ENCODE measurements around the gene AIFM3. TPM values are rescaled to one million over a fixed set of nuclear protein-coding genes. Genes with fewer than 3 reads are reported as not detected.

The AIFM3 gene
- total RNA-seq, 1 donor from 2014 or later = not detected

- intact Hi-C loops (cut with micrococcal nuclease) = loop anchor here (10.0 kb wide), 1 partner anchor 654 kb away; no protein-coding TSS in a partner anchor
These were observed 33.3 kb downstream of the AIFM3 start for GRCh38 chr22:21000207-21000986.

DNA sequence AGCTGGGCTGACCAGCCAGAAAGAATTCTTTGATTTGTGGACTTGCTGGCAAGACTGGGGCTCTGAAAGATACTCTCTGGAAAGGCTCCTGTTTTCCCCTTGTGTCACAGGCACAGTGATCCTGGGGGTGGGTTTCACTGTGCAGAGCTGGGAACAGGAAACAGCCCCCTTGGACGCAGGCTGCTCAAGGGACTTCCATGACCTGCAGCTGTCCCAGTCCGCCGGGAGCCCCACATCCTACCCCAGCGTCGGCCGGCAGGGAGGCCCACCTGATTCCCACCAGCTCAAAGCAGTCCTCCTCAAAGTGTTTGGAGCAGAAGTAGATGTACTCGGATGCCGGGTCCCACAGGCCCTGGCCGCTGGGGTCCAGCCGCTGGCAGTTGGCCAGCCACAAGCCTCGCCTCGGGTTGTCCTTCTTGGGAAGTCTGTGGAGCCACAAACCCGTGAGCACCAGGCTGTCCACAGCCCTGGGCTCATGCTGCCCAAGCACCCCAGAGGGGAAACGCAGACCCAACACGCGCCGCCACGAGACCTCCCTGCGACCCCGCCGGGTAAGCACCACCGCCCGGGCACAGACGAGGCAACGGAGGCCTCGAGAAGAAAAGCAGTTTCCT, 34.0 kb downstream of the AIFM3 start:
- intact Hi-C loops (cut with micrococcal nuclease) = loop anchor here (10.0 kb wide), 1 partner anchor 654 kb away; no protein-coding TSS in a partner anchor

- intact Hi-C loops (cut with micrococcal nuclease) = loop anchor here (1.0 to 10.0 kb wide), 7 partner anchors 13 to 653 kb away; partner anchors contain the start of genes CRKL, LRRC74B, LZTR1 and PI4KA
These were observed 34.7 kb downstream of the AIFM3 start, which contains the start of gene THAP7 for GRCh38 chr22:21001601-21002325. Gene THAP7, minus strand, starts transcription at chr22:21002118. Its CDS starts 207 bp downstream, at chr22:21001911.

- intact Hi-C loops (cut with micrococcal nuclease) = loop anchor here (2.0 to 10.0 kb wide), 2 partner anchors 17 to 651 kb away; no protein-coding TSS in a partner anchor
These were observed 36.7 kb downstream of the AIFM3 start for GRCh38 chr22:21003782-21004181.

- intact Hi-C loops (cut with micrococcal nuclease) = loop anchor here (10.0 kb wide), 1 partner anchor 646 kb away; no protein-coding TSS in a partner anchor
These were observed 42.2 kb downstream of the AIFM3 start for GRCh38 chr22:21009208-21009607.

DNA sequence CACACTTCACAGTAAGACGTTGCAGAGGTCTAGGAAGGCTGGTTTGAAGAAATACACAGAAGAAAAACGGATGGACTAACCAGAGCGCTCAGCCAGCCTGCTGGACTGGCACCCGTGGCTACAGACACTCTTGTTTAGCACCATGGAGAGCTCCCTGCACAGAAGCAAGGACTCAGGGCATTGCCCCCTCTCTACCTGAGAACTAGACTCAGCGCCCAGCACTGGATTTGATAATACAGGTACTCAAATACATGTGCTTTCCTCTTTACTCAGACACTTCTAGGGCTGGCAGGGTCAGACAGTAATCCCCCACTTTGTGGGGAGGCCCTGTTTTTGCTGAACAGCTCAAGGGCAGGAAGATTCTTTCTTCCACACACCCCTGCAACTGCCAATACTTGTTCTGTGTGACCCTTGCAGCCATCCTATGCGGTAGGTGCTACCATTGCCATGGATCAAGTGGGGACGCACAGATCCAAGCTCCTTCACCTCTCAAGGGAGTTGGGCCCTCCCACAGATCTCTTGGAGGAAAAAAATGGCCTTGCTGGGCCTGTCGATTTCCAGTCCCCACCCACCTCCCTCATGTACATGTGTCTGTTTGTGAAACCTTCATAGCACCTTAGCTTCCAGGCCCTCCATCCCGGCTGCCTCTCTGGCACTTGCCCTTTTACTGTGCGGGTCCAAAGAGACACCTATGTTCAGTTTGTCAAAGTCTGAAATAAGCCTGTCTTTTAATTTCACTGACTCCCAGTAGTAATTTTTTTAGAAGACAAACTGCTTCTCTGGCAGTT, 42.8 kb downstream of the AIFM3 start:
- intact Hi-C loops (cut with micrococcal nuclease) = loop anchor here (10.0 kb wide), 2 partner anchors 45 to 645 kb away; partner anchors contain the start of gene AIFM3

GRCh38 chr22:21010426-21011113, 43.5 kb downstream of the AIFM3 start:
- intact Hi-C loops (cut with micrococcal nuclease) = loop anchor here (10.0 kb wide), 1 partner anchor 46 kb away; the partner anchor contains the start of gene AIFM3

GRCh38 chr22:21012446-21013407, 45.7 kb downstream of the AIFM3 start:
- intact Hi-C loops (cut with micrococcal nuclease) = loop anchor here (10.0 kb wide), 1 partner anchor 48 kb away; the partner anchor contains the start of gene AIFM3

DNA sequence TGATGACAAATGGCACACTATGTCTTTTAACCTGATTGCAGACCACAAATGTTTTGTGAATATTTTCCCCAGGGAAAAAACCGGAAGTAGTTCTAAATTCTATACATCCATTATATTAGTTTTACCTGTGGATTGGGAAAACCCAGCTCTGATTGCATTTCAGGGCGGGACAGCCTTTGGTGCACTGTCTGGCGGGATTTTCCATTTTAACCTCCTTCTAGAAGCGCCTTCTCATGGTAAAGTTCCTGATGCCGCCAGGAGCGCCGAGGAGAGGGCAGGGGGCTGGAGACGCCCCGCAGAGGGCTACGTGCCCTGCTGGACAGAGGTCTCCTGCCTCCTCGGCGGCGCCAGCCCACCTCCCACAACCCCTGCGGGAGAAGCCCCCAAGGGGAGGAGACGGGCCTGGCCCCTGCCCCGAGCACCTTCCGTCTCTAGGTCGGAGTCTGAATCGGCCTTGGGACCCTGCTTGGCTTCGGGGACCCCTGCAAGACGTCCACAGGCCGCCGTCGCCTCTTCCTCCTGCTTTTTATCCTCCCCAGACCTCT, 46.7 kb downstream of the AIFM3 start:
- intact Hi-C loops (cut with micrococcal nuclease) = loop anchor here (1.0 to 10.0 kb wide), 3 partner anchors 11 to 49 kb away; partner anchors contain the start of genes AIFM3, LZTR1 and THAP7

GRCh38 chr22:21014202-21014725, 47.2 kb downstream of the AIFM3 start:
- intact Hi-C loops (cut with micrococcal nuclease) = loop anchor here (1.0 to 10.0 kb wide), 3 partner anchors 12 to 49 kb away; partner anchors contain the start of genes AIFM3, LZTR1 and THAP7

DNA sequence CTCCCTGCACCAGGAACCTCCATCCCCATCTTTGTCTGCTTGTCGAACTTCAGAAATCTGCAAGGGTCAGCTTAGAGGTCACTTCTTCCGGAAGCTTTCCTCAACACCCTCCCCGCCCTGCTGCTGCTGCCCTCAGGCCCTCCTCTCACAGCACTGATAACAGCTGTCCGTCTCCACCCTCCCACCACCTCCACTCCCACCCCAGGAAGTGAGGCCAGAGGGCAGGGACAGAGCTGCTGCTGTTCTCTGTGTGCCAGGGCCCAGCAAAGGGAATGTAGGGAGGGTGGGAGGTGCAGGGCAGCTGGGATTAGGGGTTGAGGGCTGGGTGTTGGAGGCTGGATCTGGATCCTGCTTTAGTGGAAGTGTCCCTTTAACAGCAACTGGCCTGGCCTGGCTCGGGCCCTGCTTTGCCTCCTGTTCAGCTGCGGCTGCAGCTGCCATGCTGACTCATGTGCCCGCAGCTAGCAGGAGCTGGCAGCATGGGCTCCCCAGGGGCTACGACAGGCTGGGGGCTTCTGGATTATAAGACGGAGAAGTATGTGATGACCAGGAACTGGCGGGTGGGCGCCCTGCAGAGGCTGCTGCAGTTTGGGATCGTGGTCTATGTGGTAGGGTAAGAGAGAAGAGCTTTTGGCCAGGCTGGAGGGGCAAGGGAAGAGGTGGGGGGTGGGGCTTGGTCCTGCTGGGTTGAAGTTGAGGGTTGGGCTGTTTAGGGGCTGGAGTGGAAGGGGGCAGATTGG, 47.8 kb downstream of the AIFM3 start, which contains the start of gene P2RX6:
Gene P2RX6 (plus strand): TSS at position 440 of the 740 bp plus-strand sequence. CDS start 10 bp downstream, at position 450.
- intact Hi-C loops (cut with micrococcal nuclease) = loop anchor here (1.0 to 10.0 kb wide), 3 partner anchors 13 to 50 kb away; partner anchors contain the start of genes AIFM3, LZTR1 and THAP7

GRCh38 chr22:21015466-21016006, 48.5 kb downstream of the AIFM3 start:
- intact Hi-C loops (cut with micrococcal nuclease) = loop anchor here (10.0 kb wide), 1 partner anchor 51 kb away; the partner anchor contains the start of gene AIFM3

DNA sequence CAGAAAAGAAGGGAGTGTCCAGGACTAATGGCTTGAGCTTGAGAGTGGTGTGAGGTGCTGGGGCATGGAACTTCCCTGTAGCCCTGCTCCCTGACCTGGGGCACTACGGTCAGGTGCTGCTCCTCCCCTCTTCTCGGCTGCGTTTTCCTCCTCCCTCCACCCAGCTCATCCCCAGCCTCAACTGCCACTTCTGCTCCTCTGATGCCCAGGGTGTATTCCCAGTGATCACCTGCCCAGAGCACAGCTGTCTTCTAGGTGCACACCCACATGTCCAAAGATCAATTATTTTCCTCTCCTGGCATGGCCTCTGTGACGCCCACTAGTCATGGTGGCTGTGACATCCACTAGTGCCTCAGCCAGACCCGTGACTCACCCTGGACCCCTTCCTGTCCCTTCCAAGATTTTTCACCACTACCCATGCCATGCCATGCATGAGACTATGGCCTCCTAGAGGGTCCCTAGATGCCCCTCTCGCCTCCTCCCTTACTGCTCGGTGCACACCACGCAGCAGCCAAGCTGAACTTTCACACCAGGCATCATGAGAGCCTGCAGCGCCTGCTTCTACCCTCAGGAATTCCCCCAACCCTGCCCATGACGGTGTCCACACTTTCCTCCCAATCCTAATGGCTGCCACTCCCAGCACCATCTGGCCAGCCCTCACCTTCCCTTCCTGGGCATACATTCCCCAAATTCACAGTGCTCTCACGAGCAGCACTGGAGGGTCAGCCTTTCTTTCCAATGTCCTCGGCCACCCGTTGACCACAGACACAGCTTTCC, 49.8 kb downstream of the AIFM3 start:
- intact Hi-C loops (cut with micrococcal nuclease) = loop anchor here (10.0 kb wide), 1 partner anchor 52 kb away; the partner anchor contains the start of gene AIFM3

- intact Hi-C loops (cut with micrococcal nuclease) = loop anchor here (10.0 kb wide), 1 partner anchor 54 kb away; the partner anchor contains the start of gene AIFM3
These were observed 51.3 kb downstream of the AIFM3 start for GRCh38 chr22:21018314-21018713.

DNA sequence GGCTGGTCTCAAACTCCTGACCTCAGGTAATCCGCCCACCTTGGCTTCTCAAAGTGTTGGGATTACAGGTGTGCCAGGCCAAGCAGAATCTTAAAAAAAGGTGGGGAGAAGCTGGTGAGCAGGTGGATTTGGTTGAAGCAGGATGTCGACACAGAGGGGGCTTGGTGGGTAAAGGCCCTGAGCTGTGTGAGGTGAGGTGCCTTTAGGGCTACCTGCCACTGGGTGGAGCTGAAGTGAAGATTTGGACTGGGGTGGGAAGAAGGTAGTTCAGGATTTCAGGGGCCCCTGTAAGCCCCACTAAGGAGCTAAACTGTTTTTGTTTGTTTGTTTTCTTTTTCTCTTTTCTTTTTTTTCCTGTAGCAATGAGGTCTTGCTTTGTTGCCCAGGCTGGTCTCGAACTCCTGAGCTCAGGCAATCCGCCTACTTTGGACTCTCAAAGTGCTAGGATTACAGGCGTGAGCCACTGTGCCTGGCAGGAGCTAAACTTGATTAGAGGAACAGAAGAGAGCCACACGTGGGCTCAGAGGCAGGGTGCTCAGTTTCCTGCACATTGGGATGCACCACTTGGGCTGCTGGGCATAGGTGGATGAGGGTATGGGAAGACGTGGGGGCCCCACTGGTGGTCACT, 53.9 kb downstream of the AIFM3 start:
- intact Hi-C loops (cut with micrococcal nuclease) = loop anchor here (2.0 kb wide), 1 partner anchor 18 kb away; the partner anchor contains the start of gene THAP7
